ENCODE results near the gene FBXL7.

DNA sequence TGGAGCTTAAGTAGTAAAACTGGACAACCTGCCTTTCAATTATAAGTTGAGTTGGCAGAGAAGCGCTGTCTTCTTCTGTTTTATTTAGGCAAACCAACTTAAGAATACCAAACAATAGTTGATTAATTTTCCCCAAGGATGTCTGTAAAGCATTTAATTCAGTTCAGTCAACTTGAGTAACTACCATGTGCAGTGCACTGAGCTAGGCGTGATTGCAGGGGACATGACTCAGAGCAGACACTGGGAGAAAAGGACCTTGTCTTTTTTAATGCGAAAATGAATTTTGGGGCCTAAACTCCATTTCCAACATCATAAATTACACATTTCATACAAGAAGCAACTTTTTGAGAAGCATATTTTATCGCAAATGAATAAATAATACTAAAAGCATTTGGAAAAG, 66.3 kb downstream of the FBXL7 start:
- no peak for TF ChIP-seq EZH2 (IDR thresholded peaks at IDR 0.05; ENCODE audit: insufficient read depth, poor library complexity, severe bottlenecking)
- TF ChIP-seq EZH2phosphoT487 (IDR thresholded peaks at IDR 0.05; ENCODE audit: insufficient read depth, low read depth), result no peak

Data from GM23248 (cell line).